GM18498 (cell line): ENCODE data around the gene PKDREJ.
"Not testable (repeated sequence)": the region's sequence is repeated elsewhere in the genome, so short reads cannot be mapped to it uniquely, and the experiment has no call there.

Experiments
- ATAC-seq: cut with Tn5 transposase; IDR thresholded peaks from one replicate; pipeline ENCODE4 v1.9.1; 2021; ENCODE audit warnings: mild to moderate bottlenecking, moderate library complexity; ENCODE audit not compliant: unreplicated experiment

The PKDREJ gene

DNA sequence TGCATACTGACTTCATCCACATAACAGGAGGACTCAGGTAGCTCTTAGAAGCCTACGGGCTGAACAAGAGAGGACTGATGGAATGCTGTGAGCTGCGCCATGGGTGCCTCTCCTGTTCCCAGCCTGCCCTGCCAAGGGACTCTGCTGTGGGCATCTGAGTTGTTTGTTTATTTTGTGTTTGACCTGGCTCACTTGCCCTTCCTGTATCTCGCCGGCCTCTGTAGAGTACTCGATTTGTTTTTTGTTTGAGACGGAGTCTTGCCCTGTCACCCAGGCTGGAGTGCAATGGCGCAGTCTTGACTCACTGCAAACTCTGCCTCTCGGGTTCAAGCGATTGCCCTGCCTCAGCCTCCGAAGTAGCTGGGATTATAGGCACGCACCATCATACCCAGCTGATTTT, 6.4 kb upstream of the PKDREJ start:
- ATAC-seq, result no peak

DNA sequence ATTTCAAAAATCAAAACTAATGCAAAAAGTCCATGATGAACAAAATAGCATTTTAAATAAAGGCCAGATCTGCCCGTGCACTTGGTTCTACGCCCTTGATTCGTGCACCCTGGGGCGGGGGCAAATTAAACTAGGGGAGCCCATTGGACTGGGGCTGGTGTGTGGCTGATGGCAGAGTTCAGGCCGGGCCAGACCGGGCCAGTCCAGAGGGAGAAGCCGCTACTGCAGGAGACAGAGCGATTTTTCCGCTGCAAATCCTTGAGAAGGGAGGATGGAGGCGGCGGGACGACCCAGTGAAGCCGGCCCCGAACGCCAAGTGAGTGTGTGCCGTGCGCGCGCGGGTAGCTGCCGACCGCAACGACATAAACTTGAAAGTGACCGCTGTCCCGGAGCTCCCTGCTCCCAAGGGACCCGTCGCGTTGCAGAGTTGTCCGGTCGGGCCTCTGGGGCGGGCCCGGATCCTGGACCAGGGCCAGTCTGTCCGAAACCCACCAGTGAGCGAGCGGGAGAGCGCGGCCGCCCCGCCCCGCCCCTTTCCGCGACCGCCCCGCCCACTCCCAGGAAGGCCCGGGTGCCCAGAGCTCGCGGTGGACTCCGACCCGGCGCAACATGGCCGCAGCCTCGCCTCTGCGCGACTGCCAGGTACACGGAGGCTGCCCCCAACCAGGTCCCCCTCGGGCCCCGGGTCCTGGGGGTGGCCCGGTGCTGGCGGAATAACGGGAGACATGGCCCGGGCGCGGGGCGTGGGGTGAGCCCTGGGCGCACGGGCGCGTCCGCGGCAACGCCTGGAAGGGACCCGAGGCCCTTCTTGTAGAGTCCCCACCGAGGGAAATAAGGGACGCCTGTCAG, 4.5 kb upstream of the PKDREJ start, which contains the start of gene TTC38:
Gene TTC38 (plus strand): TSS at position 578 of the 849 bp plus-strand sequence. CDS start 32 bp downstream, at position 610.
- ATAC-seq, result peak; percentile 72

DNA sequence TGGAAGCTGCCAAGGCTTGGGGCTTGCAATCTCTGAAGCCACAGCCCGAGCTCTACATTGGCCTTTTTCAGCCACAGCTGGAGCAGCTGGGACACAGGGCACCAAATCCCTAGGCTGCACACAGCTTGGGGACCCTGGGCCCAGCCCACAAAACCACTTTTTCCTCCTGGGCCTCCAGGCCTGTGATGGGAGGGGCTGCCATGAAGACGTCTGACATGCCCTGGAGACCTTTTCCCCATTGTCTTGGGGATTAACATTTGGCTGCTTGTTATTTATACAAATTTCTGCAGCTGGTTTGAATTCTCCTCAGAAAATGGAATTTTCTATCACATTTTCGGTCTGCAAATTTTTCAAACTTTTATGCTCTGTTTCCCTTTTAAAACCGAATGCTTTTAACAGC, 2.5 kb upstream of the PKDREJ start:
- ATAC-seq, result not testable (repeated sequence)

GRCh38 chr22:46264520-46264919, 1.4 kb upstream of the PKDREJ start:
- ATAC-seq, result not testable (repeated sequence)

- no peak for ATAC-seq
Measured at GRCh38 chr22:46262449-46263215, 511 bp downstream of the PKDREJ start.

DNA sequence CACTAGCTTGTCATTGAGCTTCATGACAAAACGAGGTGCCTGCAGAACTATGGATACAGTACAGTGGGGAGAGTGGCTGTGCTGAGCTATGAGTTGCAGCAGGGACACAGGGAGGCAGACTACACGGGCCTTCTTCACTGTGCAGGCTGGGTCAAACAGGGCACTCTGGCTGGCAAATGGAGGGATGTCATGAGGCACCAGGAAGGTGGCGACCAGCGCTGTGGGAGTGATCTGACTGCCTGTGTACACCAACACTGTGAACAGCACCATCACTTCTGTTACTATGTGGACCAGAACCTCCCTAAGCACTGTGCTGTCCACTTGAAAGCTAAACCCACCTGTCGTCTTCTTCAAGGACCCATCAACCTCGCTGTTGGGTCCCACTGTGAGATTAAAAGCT, 3.1 kb downstream of the PKDREJ start:
- ATAC-seq, result no peak

DNA sequence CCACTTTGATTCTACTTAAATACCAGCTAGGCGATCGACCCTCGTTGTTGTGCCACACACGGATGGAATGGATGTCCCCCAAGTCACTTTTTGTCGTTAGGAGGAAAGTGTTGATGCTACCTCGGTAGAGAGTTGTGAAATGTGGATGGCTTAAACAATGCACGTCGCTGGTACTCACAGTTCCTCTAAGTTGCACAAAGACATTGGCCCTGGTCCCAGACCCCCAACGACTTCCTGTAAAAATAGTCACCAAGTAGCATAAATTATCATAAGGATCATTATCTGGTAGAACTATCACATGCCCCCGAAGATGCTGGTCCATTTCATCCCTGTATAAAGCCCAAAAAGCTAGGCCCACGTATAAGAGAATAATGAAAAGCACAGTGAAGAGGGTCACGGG, 3.8 kb downstream of the PKDREJ start:
- ATAC-seq, result no peak

DNA sequence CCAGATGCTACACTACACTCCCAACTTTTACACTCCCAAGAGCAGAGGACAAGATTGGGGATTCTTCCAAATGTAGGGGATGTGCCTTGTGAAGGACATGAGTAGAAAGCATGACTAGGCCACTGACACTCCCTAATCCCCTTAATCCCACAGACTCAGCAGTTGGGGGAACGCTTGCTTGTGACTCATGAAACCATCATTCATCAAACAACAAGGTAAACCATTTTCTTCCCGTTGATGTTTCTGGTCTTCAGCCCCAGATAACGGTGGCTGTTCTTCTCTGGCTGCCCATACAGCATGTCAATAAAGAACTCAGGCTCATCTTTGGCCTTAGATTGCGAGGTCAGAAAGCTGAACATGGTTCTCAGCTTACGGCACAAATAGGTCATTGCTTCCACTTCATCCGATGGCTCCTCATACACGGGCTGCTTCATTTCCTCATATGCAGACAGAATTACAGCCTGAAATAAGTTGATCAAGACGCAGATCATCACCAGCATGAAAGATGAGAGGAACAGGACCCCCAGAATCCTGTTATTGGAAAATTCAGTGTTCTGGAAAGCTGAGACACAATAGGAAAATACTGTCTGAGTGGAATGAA, 6.7 kb downstream of the PKDREJ start:
- ATAC-seq, result no peak

GRCh38 chr22:46251816-46252380, 11.2 kb downstream of the PKDREJ start:
- no peak for ATAC-seq

DNA sequence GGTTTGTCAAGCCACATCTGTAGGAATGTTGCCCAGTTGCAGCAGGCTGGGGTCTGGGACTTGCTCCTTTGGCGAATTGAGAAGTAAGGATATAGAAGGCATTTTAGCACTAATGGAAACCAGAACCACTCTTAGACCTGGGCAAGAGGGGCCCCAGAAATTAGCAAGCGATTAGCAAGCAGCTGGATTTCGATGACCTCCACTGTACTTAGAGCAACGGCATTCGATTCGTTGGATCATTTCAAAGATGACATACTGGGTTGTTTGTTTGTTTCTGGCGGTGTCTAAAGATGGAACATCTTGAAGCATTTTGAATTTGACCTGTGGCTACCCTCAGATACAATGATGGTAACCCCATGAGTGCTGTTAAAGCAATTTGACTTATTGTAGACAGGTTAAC, 11.9 kb downstream of the PKDREJ start:
- ATAC-seq, result no peak

DNA sequence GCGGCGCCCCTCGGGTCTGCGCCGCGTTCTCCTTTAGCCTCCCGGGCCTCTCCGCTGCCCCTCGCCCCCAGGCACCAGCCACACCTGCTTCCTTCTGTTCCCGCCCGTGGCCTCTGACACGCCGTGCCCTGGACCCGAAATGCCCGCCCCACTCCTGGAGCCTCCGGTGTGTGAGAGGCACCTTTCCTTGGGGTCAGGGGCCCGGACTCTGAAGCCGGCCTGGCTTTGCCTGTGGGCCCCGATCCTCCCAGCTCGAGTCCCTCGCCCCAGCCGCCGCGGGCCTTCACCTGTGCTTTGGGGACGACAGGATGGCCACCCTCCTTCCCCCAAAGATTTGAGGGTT, 12.4 kb downstream of the PKDREJ start:
- ATAC-seq, result peak; percentile 10

DNA sequence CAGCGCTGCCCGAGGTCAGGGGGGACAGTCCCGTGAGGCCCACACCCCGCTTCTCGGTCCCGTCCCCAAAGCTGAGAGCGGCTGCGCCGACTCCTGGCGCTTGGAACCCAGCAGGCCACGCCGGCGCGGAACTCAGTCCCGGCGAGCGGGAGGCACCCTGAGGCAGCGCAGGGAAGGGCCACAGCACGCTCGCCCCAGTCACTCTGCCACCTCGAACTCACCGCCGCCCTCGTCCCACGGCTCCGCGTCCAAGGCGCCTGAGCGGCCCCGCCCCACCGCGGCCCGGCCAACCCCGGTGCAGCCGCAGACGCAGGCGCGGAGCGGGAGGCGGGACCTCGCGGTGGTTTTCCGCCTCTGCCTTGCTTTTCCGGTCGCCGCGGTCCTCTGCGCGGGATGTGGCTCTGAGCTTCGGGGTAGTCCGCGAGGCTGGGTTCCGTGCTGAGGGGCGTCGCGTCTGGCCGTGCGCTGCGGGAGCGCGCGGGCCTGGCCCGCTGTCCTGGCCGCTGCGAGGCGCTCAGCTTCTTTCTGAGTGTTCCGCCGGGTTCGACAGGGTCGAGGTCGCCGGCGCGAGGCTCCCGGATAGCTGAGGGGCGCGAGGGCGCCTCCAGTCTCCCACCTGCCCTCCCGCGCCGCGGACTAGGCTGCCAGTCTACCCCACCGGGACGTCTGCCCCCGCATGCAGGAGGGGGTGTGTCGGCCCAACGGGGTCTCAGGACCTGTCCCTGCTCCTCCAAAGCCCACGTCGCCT, 12.9 kb downstream of the PKDREJ start, which contains the start of gene CDPF1:
Gene CDPF1 (minus strand): TSS at position 259 of the 748 bp plus-strand sequence. CDS start 2,009 bp downstream, outside the sequence.
- ATAC-seq, result peak; percentile 88

DNA sequence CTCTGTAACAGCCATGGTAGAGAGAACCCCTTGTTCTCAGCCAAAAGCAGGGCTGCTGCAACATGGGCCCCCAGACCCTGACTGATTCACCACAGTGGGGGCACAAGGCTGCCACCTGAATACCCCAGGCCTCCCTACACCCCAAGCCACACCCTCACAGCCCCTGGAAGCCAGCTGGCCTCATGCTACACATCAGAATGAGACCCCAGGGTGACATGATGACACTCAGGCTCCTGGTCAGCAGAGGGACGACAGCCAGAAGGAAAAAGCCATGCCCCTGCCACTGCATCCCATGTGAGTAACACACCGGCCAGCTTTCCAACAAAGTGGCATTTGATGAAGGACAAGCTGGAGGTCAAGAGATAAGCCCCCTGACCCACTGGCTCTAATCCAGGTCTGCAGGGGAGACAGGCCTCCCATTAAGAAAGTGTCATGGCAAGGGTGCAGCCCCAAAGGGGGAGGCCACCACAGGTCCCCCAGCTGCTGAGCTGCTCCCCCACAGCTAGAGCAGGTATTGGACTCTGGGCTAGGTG, 15.6 kb downstream of the PKDREJ start:
- no peak for ATAC-seq

- no peak for ATAC-seq
Measured at GRCh38 chr22:46246178-46246577, 17.0 kb downstream of the PKDREJ start.

- ATAC-seq, result no peak
Measured at GRCh38 chr22:46245511-46245910, 17.6 kb downstream of the PKDREJ start.

- no peak for ATAC-seq
Measured at GRCh38 chr22:46244771-46245170, 18.4 kb downstream of the PKDREJ start.

GRCh38 chr22:46242076-46242475, 21.1 kb downstream of the PKDREJ start:
- ATAC-seq, result no peak

DNA sequence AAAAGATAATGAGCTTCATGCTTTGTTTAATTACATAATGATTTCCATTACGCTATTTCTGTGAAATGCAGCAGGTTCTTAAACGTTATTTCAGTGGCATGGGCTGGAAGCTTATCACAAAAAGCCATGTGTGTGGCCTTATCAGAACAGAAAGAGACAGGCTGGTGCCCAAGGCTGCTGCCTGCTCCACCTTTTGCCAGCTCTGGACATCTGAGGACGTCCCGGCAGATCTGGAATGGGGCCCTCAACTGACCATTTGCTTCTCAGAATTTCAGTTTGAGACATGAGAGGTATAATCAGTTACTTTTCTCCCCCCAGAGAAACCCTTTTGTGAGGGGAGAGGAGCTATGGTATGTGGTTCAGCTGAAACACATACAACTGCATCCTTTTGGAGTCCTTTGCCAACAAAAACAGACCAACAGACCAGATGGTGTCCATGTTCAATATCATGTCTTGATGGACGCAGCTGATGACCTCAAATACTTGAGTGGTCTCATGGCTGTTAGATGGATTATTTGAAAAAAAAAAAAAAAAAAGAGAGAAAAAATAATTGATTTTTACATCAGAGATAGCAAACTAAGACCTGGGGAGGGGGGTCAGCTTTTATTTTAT, 21.6 kb downstream of the PKDREJ start:
- ATAC-seq, result no peak

DNA sequence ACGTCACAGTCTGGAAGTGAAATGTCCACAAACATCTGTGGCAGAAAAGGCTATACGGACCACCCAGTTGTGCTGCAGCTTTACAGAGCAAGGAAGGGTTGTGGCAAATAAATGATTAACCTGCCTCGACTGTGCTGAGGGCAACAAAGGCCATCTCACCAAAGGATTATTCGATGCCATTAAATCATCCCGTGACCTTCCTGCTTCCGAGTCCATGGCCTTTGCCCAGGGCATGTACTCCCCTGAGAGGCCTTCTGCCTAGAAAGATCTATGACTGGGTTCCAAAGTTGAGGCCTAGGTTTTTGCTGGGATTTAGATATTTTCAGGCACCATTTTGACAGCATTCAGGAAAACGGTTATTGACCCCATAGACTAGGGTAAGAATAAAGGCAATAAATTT, 22.2 kb downstream of the PKDREJ start:
- no peak for ATAC-seq

GRCh38 chr22:46240506-46240905, 22.6 kb downstream of the PKDREJ start:
- ATAC-seq, result no peak
